PFSK-1 (cell line): Measurements from ENCODE around the gene ANKRD2.

Experiments
- FOXP2 ChIP-seq: optimal IDR thresholded peaks from 2 replicates; pipeline ENCODE3; 2011; ENCODE audit warnings: borderline replicate concordance, control low read depth, inconsistent platforms; ENCODE audit not compliant: insufficient read depth; ENCODE audit errors: extremely low read length, extremely low read depth
- POLR2AphosphoS5 ChIP-seq: IDR thresholded peaks from 2 replicates; pipeline ENCODE4 v1.6.1; 2012; ENCODE audit warnings: low read depth, mild to moderate bottlenecking, control low read depth, low read length, moderate library complexity
- REST ChIP-seq, 2 experiments: IDR thresholded peaks; 2 replicates each; pipeline versions ENCODE4 v1.6.1 to v1.8.0; 2011 to 2012; ENCODE audit warnings: low read depth in 2 of 2, low read length in 2 of 2, control low read depth in 1 of 2, inconsistent platforms in 1 of 2, mild to moderate bottlenecking in 1 of 2, moderate library complexity in 1 of 2; ENCODE audit not compliant: insufficient read depth in 1 of 2
- SIN3A ChIP-seq: IDR thresholded peaks from 2 replicates; pipeline ENCODE4 v1.6.1; 2012; ENCODE audit warnings: mild to moderate bottlenecking, low read length, moderate library complexity, borderline replicate concordance; ENCODE audit not compliant: insufficient read depth
- TAF1 ChIP-seq: IDR thresholded peaks from 2 replicates; pipeline ENCODE4 v1.6.1; 2012; ENCODE audit warnings: low read length, control low read depth, borderline replicate concordance; ENCODE audit not compliant: insufficient read depth

Gene ANKRD2

GRCh38 chr10:97623277-97623676, 50.7 kb downstream of the ANKRD2 start:
- TF ChIP-seq SIN3A, result no peak
- TF ChIP-seq REST (IDR thresholded peaks at IDR 0.05; ENCODE audit: insufficient read depth in 1 of 2, low read depth in 2 of 2, low read length in 2 of 2), result no peak
- TF ChIP-seq FOXP2, result no peak
- no peak for TF ChIP-seq POLR2AphosphoS5
- no peak for TF ChIP-seq TAF1

GRCh38 chr10:97627731-97628130, 55.2 kb downstream of the ANKRD2 start:
- TF ChIP-seq POLR2AphosphoS5 (no peak), TAF1 (no peak), SIN3A (no peak), REST (IDR thresholded peaks at IDR 0.05; ENCODE audit: insufficient read depth in 1 of 2, low read depth in 2 of 2, low read length in 2 of 2) (no peak), FOXP2 (no peak)

- TF ChIP-seq POLR2AphosphoS5 (no peak), SIN3A (no peak), FOXP2 (no peak), REST (IDR thresholded peaks at IDR 0.05; ENCODE audit: insufficient read depth in 1 of 2, low read depth in 2 of 2, low read length in 2 of 2) (no peak), TAF1 (no peak)
Observed at GRCh38 chr10:97628228-97628627, 55.6 kb downstream of the ANKRD2 start.

GRCh38 chr10:97629289-97629688, 56.7 kb downstream of the ANKRD2 start:
- TF ChIP-seq FOXP2 (no peak), POLR2AphosphoS5 (no peak), SIN3A (no peak), TAF1 (no peak), REST (IDR thresholded peaks at IDR 0.05; ENCODE audit: insufficient read depth in 1 of 2, low read depth in 2 of 2, low read length in 2 of 2) (no peak)

GRCh38 chr10:97631098-97631497, 58.5 kb downstream of the ANKRD2 start:
- no peak for TF ChIP-seq FOXP2
- TF ChIP-seq TAF1, result no peak
- TF ChIP-seq REST (IDR thresholded peaks at IDR 0.05; ENCODE audit: insufficient read depth in 1 of 2, low read depth in 2 of 2, low read length in 2 of 2), result no peak
- no peak for TF ChIP-seq SIN3A
- TF ChIP-seq POLR2AphosphoS5, result no peak
